Activated CD4-positive, alpha-beta T cell treated with anti-CD3 and anti-CD28 coated beads, Interleukin-2, Interleukin-4, amounts not matched to agents 100 ng/mL and 50 ng/mL, durations not matched to agents 16 hours and 8 hours (primary cell): ENCODE measurements around the gene NFAM1.

ENCODE experiments used
- DNase-seq: peaks from one replicate; pipeline ENCODE4 v3.0.0-alpha.2; 2020; ENCODE audit warnings: low spot score

NFAM1 gene

DNA sequence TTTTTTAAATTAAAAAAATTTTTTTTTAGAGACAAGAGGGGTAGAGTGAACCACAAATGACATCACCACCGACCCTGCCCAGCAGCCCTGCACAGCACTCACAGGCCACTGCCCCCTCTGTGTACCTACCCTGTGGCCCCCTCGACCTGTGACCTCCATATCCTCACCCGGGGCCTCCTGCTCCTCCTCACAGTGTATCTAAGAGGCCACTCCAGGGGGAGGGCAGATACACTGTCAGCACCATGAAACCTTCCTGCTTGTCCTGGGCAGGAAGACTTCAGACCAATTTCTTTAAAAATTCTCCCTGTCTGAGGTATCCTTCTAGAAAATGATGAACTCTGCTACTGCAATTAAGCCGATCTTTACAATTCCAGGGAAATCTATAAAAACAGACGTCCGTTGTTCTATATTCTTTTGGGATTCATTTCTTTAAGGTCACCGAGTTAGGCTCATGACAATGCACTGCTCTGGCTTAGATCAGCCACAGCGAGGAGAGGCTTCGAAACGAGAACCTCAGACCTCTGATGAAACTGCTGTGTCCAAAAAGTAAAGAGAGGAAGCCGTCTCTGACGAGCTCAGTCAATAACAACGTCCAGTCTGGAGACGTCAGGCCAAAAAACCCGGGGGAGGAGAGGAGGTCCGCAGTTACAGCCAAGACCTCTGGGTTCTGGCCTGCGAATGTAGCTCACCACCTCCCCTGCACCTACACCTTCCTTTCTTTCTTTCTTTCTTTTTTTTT, 17.5 kb downstream of the NFAM1 start:
- DNase-seq = no peak

DNA sequence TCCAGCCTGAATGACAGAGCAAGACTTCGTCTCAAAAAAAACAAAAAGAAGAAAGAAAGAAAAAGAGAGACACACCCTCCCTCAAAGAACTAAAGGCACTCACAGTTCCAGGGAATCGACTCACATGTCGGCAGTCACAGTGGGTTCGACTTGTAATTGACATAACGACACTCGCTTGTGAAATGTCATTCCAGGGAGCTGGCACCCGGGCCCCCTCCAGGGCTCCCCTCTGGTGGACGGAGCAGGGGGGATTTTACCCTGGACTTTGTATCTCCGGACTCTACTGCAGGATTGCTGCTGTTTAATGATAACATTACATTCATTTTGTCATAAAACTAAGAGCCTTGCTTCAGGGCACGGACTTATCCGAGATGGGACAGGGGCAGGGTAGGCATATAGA, 18.2 kb downstream of the NFAM1 start:
- no peak for DNase-seq

DNA sequence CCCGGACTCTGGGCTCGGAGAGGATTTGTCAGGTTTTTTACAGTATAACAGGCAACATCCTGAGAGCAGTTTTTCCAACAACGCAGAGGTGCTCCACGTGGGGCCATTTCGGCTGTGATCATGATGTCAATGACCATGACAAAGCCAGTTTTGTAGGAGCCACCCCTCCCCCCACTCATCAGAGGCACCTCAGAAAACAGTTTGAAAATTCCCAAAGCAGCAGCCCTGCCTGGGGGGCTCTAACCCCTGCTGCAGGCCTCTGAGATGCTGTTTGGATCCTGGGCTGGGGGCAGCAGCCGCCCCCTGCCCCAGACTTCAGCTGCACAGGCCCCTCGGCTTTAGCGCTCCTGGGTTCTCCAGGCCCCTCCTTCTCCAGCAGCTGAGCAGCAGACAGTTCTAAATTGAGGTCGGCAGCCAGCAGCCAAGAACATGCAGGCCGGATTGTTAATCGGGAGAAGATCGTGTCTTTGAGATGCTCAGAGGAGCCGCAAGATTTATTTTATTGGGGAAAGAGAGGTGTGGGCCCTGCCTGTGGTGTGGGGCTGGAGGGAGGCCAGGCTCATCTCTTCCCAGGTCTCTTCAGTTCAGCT, 19.4 kb downstream of the NFAM1 start:
- DNase-seq = no peak

DNA sequence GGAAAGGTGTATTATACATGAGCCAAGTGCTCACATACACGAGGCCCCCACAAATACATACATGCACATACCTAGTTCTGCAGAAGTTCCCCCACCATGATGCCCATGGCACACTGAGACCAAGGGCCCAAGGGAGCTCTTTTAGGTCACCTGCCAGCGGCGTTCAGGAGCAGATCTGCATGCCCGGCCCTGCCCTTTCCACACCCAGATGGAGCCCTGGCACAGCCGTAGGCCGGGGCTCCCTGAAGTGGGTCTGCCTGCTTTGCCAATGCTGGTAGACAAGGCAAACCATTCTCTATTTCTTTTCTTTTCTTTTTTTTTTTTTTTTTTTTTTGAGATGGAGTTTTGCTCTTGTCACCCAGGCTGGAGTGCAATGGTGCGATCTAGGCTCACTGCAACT, 21.5 kb downstream of the NFAM1 start:
- DNase-seq = no peak

DNA sequence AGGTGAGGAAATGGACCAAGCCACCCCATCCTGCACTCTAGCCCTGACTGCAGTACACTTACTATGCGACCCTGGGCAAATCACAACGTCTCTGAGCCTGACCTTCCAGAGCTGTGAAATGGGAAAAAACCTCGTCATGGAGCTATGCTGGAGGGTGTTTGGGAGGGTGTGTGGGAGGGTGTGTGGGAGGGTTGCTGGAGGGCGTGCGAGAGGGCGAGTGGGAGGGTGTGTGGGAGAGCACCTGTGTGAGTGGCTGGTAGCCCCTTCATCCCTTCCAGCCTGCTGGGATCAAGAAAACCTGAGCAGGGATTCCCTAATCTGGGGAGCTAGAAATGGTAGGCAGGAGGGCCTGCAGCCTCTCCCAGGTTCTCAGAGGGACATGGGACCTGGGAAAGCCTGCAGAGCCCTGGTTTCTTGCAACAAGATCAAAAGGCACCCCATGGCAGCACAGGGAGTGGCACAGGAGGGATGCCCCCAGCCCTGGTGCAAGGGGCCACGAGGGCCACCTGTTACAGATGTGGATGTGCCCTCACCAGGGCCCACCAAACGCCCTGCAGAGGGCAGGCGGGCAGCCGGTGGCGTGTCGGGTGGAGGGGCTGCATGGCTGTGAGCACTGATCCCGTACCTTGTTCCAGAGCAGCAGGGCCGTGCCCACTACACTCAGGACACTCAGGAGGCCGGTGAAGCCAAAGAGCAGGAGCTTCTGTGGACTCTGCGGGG, 23.2 kb downstream of the NFAM1 start:
- no peak for DNase-seq

DNA sequence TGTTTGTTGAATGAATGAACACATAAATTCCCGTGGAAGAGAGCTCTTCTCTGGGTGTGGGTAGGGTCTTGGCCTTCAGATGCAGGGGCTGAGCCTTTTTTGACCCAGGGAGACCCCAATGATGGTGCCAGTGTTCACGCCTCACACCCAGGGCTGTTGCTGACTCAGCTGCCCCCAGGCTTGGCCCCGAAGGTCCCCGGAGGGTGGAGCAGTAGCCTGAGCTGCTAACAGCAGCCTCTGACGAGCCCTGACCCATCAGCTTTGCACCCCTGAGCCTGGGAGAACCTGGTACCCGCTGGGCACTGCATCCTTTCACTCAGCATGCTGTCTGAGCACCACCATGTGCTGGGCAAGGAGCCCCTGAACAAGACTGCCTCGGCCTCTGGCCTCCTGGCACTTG, 23.9 kb downstream of the NFAM1 start:
- no peak for DNase-seq

DNA sequence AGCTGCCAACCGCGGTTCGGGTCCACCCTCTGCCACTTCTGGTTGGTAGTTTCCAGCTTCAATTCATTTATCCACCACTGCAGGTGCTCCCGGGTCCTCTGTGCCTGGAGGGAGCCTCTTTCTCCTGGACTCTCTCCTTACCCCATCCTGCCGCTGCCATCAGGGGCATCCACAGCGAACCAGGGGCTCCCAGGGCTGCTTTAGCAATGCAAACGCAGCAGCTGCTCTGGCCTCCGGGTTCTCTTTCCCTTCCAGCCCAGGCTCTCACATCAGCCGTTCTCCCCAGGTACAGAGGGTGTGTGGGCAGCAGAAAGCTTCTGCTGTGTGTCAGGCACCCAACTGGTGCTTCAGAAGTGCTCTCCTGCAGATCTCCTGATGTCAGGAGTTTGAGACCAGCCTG, 27.9 kb downstream of the NFAM1 start:
- DNase-seq = no peak

DNA sequence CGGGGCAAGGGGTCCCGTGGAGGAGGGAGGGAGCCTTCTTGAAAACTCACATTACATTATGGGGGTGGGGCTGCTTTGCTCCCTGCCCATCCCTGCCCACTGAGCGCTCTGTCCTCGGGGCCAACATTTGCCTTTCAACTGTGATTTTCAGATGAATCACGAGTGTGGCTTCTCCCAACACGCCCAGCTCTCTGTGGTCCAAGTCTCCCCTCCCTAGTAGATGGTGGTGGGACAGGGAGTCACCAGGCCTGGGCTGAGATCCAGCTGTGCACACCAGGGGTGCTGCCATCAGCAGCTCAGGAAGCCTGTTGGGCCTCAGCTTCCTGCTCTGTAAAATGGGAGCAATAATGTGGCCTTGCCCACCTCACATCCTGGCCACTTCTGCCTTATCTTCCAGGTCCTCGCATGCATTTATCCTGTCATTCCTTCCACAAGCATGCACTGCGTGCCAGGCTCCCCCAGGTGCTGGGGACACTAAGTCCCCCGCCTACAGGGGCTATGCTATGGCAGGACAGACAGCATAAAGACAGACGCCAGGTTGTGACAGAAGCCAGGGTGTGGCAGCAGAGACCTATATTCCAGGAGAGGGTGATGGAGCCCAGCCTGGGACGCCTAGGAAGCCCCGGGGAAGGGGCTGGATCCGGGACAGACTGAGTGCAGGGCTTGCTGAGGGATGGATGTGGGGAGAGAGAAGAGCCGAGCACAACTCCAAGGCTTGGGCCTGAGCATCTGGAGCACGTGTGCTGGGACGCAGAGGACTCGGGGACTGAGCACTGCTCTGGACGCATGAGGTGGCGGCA, 30.5 kb downstream of the NFAM1 start:
- no peak for DNase-seq

DNA sequence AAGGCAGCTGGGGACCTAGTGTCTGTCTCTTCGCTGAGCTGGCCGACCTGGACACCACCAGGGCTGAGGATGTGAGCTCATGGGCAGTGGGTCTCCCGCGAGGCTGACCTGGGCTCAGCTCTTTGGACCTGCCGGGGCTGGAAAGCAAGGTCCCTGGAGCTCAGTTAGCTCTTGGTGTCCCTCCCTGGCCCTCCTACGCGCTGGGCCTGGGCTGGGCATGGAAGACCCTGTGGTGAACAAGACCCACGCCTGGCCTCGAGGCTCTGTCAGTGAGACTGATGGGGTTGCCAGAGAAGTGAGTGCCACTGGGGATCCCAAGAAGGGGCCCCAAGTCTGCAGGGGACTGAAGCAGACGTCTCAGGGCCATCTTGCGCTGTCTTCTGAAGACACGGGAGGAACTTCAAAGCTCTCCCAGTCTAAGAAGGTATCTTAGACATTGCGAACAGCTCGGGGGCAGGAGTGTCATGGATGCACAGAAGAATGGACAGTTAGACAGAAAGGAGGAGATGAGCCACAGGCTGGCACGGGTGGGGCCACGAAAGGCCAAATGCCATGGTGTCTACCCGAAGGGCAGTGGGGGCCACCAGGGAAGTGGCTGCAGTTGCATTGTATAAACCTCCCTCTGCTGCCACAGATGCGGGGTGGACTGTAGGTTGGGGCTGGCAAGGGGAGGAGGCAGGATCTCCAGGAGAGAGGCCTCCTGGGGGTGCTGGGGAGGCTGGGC, 31.2 kb downstream of the NFAM1 start:
- DNase-seq = no peak

DNA sequence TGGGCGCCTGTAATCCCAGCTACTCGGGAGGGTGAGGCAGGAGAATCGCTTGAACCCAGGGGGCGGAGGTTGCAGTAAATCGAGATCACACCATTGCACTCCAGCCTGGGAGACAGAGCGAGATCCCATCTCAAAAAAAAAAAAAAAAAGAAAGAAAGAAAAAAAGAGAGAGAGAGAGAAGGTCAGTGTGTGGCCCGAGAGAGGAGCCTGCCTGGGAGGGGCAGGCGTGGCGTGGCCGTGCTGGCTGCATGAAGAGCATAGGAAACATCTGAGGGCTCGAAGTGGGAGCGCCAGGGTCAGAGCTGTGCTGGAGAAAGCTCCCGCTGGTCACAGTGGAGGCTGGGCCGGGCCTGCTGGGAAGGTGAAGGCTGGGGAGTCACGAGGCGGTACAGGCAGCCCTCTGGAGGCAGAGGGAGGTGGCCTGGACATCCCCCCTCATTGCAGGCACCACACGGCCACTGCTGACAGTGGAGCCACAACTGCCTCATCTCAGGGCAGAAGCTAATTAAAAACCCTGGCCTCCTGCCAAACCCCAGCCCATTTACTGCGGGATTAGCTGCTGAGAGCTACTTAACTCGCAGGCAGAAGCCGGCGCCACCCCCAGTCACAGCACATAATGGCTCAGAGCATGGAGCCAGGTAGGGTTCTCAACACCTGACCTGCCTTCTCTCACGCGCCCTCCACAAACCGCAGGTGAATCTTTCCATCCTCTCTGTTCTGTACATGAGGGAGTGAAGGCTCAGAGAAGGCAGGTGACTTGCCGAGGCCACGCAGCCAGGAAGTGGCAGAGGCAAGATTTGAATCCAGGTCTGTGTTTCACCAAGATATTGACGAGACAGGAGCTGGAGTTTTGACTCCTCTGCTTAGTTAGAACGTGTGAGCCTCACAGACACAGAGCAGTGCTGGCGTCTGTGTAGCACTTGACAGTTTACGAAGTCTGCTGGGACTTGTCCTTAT, 32.6 kb downstream of the NFAM1 start:
- no peak for DNase-seq

DNA sequence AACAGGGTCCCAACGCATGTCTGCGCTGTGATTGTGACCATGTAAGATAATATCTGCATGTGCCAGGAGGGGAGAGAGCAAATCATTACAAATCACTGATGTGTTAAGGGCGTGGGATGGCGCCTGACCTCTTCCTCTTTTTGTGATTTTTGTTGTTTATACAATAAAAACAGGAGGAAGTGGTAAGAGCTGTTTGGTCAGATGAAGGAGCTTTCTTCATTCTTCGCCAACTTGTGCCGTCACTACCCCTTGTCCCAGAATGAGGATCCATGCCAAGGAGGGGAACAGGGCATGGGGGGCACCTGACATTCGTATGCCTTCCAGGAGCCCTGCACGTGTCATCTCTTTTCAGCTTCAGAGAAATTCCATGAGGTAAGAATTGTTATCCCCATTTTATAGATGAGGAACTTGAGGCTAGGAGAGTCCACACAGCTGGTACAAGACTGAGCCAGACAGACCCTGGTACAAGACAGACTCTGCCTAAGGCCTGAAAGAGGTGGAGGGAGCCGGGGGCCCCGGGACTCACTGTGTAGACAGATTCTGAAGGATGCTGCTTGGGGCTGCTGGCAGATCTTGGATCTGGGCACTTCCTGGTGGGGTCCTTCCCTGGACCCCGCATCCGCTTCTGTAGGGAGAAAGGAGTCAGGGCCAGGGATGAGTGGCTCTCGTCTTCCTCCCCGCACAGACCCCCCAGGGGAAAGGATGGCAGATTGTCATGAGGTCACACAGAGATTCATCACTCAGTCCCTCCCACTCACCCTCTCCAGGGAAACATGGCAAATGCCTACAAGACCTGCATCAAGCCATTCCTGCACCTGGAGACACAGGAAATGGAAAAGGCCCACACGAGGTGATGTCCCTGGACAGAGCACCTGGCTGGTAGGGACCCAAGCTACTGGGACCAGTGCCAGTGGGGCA, 34.6 kb downstream of the NFAM1 start:
- DNase-seq = no peak

DNA sequence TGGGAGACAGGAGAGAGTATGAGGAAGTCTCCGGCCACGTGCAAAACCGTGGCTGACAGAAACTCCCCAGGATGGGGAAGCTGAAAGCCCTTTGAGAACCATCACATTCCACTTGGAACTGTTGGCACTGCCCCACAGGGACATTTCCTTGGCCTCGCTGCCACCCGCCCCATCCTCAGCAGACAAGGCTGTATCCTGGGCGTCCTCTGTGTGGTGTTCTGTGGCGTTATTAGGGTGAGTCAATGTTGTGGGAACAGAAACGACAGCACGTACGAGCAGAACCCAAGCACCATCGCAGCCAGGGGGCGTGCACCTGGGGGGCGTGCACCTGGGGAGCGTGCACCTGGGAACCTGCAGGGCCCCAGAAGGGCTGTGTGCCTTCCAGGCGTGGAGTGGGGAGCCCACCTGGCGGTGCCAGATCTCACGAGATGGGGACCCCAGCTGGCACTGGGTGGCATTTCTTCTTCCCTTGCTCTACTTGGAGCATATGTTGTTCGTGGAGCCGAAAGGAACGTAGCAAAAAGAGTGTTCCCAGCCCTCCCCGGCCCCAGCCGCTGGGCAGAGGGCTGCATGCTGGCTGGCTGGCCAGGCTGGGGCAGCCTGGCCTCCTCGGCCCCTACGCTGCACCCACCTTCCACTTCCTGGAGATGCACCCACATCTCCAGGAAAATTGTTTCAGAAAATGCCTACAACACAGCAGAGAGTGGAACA, 35.4 kb downstream of the NFAM1 start:
- no peak for DNase-seq

DNA sequence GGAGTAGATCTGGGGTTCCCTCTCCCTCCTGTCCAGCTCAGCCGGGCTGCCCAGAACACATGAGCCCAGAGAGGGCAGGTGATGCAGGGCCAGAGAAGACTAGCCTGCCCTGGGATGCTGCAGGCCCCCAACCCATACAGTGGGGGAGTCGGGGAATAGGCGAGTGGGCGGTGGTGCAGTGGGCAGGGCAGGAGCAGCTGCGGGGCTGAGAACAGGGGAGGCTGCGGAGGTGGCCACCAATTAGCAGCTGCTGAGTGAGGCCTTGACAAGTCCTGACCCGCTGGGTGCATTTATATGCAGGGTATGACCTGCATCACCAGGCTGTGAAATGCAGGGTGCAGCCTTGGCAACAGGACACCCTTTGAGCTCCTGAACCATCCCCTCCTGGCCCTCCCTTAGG, 43.1 kb downstream of the NFAM1 start:
- DNase-seq = no peak

DNA sequence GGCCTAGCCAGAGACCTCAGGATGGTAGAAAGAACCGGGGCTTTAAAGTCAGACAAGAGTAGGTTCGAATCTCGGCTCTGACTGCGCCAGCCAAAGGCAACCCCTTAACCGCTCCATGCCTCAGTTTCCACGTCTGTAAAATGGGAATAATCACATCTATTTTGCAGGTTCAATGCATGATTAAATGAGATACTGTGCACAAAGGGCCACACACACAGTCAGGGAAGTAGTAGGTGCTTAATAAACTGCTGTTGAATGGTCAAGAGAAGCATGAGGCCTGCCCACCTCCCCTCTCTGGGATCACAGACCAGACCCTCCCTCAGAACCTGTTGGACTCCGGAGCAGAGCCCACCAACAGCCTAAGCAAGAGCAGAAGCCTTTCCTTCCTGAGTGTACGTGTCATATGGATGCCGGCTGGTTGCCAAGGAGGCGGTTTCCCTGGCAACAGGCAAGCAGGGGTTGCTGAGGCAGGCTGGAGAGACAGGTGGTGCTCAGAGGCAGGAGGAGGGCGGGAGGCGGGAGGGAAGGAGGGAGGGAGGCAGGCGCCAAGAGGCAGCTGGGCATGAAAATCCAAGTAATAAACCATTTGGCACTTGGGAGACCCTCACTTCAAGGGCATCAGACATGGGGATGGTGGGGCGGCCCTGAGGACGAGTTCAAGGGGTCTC, 43.9 kb downstream of the NFAM1 start:
- no peak for DNase-seq

DNA sequence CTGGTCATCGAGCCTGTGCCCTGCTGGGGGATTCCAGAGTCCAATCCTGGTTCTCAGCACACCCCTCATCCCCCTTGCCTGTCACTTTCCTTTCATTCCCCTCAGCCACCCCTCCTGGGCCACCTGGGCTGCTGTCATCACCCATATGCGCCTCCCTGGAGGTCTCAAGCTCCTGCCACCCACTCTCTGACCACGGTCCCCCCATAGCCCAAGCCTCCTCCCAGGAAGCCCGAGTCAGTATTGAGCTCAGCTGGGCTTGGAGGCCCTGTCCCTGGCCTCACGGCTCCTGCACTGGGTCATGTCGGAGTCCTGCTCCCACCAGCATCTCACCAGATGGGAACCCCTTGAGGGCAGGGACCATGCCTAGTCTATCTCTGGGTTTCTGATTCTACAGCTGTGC, 44.6 kb downstream of the NFAM1 start:
- no peak for DNase-seq

DNA sequence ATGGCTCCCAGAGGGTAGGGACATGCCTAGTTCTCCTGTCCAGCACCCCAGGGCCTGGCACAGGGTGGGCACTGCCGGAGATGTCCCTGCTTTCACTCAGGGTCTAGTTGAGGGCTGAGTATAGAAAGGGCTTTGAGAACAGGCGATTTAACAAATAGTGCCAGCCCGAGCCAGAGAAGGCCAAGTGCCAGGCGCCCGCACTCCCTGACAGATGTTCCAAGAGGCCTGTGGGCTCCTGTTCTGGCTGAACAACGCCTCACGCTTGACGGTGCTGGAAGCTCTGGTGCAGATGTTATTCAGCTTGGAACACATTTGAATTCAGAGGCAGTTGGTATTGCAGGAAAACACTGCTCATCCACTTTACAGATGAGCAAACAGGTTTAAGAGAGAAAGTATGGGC, 46.5 kb downstream of the NFAM1 start:
- no peak for DNase-seq

DNA sequence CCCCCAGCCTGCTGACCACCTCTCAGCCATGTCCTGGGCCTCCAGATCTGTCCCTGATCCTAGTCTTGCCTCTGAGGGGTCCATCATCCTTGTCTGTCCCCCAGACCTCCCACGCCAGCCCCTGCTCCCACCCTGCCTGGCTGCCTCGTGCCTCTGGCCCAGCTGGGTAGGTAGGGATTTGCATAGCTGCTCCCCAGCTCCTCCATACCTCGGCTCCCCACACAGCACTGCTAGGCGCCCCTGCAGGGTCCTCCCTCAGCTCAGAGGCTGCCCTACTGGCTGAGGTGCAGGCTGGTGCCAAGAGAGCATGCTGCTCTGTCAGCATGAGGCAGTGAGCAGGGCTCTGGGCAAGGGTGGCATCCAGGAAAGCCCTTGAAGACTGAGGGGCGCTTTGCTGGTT, 47.7 kb downstream of the NFAM1 start:
- DNase-seq = no peak

DNA sequence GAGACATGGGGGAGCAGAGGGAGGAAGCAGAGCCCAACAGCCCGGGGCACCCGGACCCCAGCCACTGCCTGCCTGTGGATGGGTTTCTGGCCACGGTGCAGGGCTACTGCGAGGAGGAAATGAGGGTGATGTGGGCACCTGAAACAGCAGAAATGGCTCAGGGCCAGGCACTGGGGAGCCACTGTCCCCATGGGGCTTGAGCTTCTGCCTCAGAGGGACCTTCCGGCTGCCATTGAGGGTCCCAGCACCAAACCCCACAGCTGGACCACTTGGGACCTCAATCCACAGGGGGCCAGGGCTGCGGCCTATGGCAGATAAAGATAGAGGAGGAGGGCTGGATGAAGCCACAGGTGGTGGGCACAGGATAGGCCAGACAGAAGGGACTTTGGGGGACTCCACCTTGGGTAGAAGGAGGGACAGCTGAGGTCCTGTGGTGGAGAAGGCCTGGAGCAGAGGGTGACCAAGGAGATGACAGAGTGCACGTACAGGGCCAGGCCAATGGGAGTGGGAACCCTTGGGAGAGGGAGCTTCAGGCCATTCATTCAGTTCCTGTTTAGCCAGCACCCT, 48.3 kb downstream of the NFAM1 start:
- DNase-seq = no peak
